Measurements from ENCODE around the gene PEG3.

Gene PEG3

DNA sequence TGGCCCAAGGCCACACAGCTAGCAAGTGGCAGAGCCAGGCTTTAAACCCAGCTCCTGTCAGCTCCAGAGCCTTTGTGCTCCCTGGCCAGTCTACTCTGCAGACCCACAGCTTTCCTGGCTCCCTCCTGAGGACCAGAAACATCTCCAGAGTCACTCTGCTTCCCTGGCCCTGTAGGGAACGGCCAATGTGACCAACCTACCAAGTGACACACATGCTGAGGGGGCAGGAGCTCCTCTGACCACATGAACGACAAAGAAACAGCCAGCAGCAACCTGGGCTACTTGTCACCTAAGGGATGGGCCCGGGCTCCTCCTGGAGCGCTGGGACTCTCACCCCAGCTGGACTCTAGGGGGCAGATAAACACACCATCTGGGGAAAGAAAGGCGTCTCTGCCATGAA, 19.3 kb downstream of the PEG3 start:
- H3K9ac ChIP-seq (ENCODE audit: low read length): no peak overlapping the region
- no peaks in the 10 kb centered on the region for H3K27me3 ChIP-seq (replicated peaks; ENCODE audit: insufficient read depth, low read length)
- DNase-seq: no peak
- H3K79me2 ChIP-seq (ENCODE audit: low read length): no peaks in the 10 kb centered on the region
- H3K36me3 ChIP-seq (replicated peaks; ENCODE audit: insufficient read depth, low read length): no peaks in the 10 kb centered on the region
- H3K27ac ChIP-seq (ENCODE audit: low read length): no peak overlapping the region
- H3K9me2 ChIP-seq (replicated peaks; ENCODE audit: insufficient read depth, low read length): no peaks in the 10 kb centered on the region
- no peak overlapping the region for H3K4me2 ChIP-seq (ENCODE audit: low read depth, low read length)
- no peaks in the 10 kb centered on the region for H4K20me1 ChIP-seq (ENCODE audit: insufficient read depth, low read length)
- H3F3A ChIP-seq (ENCODE audit: insufficient read depth, low read length): no peaks in the 10 kb centered on the region
- TF ChIP-seq EZH2 (optimal IDR thresholded peaks at IDR 0.05; ENCODE audit: low read depth, low read length) (no peak), CTCF (IDR thresholded peaks at IDR 0.05; ENCODE audit: low read length) (no peak), EZH2phosphoT487 (IDR thresholded peaks at IDR 0.05; ENCODE audit: low read length) (no peak)
- no peak overlapping the region for H2AFZ ChIP-seq (ENCODE audit: low read length)
- H3K4me3 ChIP-seq (ENCODE audit: low read length): no peak overlapping the region
- no peaks in the 10 kb centered on the region for H3K9me3 ChIP-seq (replicated peaks; ENCODE audit: insufficient read depth, low read length)
- H3K4me1 ChIP-seq (ENCODE audit: low read length): no peaks in the 10 kb centered on the region

DNA sequence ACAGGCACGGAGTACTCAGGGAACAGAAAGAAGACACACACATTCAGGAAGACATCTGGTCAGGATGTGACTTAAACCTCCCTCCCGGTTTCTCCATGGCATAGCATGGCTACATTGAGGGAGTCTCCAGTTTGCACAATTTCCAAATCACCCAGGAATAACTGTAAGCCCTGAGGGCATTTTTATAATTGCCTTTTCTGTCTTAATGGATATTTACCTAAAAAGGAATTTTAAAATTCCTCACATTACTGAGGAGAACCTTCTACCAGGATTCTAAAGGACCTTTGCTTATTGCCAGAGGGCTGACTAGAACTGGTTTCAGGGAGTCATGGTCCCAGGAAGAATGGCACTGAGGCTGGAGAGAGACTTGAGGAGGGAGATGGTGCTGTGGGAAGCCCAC, 21.4 kb downstream of the PEG3 start:
- Histone ChIP-seq H3K4me1 (ENCODE audit: low read length) (no peaks in the 10 kb centered on the region), H3K4me3 (ENCODE audit: low read length) (no peak overlapping the region), H3K9me3 (replicated peaks; ENCODE audit: insufficient read depth, low read length) (no peaks in the 10 kb centered on the region), H4K20me1 (ENCODE audit: insufficient read depth, low read length) (no peaks in the 10 kb centered on the region), H3K9ac (ENCODE audit: low read length) (no peak overlapping the region), H3K36me3 (replicated peaks; ENCODE audit: insufficient read depth, low read length) (no peaks in the 10 kb centered on the region), H3K9me2 (replicated peaks; ENCODE audit: insufficient read depth, low read length) (no peaks in the 10 kb centered on the region), H3F3A (ENCODE audit: insufficient read depth, low read length) (no peaks in the 10 kb centered on the region), H3K27me3 (replicated peaks; ENCODE audit: insufficient read depth, low read length) (no peaks in the 10 kb centered on the region), H3K27ac (ENCODE audit: low read length) (no peak overlapping the region), H3K79me2 (ENCODE audit: low read length) (no peaks in the 10 kb centered on the region), H3K4me2 (ENCODE audit: low read depth, low read length) (no peak overlapping the region), H2AFZ (ENCODE audit: low read length) (no peak overlapping the region)
- DNase-seq: no peak
- TF ChIP-seq CTCF (IDR thresholded peaks at IDR 0.05; ENCODE audit: low read length) (no peak), EZH2 (optimal IDR thresholded peaks at IDR 0.05; ENCODE audit: low read depth, low read length) (no peak), EZH2phosphoT487 (IDR thresholded peaks at IDR 0.05; ENCODE audit: low read length) (no peak)

DNA sequence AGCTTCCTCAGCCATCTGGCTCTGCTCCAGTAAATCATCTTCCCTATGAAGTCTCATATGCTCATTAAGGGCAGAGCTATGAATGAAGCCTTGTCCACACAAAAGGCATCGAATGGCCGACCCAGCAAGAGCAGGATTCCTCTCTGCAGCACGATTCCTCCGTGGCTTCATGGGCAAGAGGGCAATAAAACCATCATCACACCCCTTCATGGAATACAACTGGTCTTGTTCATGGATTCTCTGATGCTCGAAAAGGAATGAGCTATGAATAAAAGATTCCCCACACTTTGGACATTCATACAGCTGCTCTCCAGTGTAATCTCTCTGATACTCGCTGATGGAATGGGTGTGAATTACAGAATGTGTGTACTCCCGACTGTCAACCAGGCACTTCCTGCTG, 25.9 kb downstream of the PEG3 start:
- Histone ChIP-seq H3K79me2 (ENCODE audit: low read length) (no peaks in the 10 kb centered on the region), H3K4me1 (ENCODE audit: low read length) (no peaks in the 10 kb centered on the region), H3K9me2 (replicated peaks; ENCODE audit: insufficient read depth, low read length) (no peaks in the 10 kb centered on the region), H3K27me3 (replicated peaks; ENCODE audit: insufficient read depth, low read length) (no peaks in the 10 kb centered on the region), H3K36me3 (replicated peaks; ENCODE audit: insufficient read depth, low read length) (no peaks in the 10 kb centered on the region), H3K27ac (ENCODE audit: low read length) (no peak overlapping the region), H3F3A (ENCODE audit: insufficient read depth, low read length) (no peaks in the 10 kb centered on the region), H2AFZ (ENCODE audit: low read length) (no peak overlapping the region), H3K9ac (ENCODE audit: low read length) (no peak overlapping the region), H3K9me3 (replicated peaks; ENCODE audit: insufficient read depth, low read length) (no peaks in the 10 kb centered on the region), H4K20me1 (ENCODE audit: insufficient read depth, low read length) (no peaks in the 10 kb centered on the region), H3K4me2 (ENCODE audit: low read depth, low read length) (no peak overlapping the region), H3K4me3 (ENCODE audit: low read length) (no peak overlapping the region)
- TF ChIP-seq EZH2phosphoT487 (IDR thresholded peaks at IDR 0.05; ENCODE audit: low read length): no peak
- no peak for TF ChIP-seq CTCF (IDR thresholded peaks at IDR 0.05; ENCODE audit: low read length)
- TF ChIP-seq EZH2 (optimal IDR thresholded peaks at IDR 0.05; ENCODE audit: low read depth, low read length): no peak
- DNase-seq: no peak

Data from MM.1S (cell line).